OCI-LY1 (cell line): Measurements from ENCODE around the gene SEC22C.

ENCODE experiments used
- EZH2 ChIP-seq: fragments of 200-600 bp; sonication (generic), shearing (Covaris generic); IDR thresholded peaks from 2 replicates; pipeline ENCODE4 v1.8.0; 2017; ENCODE audit warnings: borderline replicate concordance, mixed run types, mild to moderate bottlenecking, antibody characterized with exemption, low read length, moderate library complexity, mixed read lengths
- TF ChIP-seq, protein P1 (sequence below): fragments of 200-600 bp; sonication (generic), shearing (Covaris generic); IDR thresholded peaks from 2 replicates; pipeline ENCODE4 v1.5.1; 2017; ENCODE audit warnings: mild to moderate bottlenecking, antibody characterized with exemption, low read length, moderate library complexity, mixed read lengths

DNA sequence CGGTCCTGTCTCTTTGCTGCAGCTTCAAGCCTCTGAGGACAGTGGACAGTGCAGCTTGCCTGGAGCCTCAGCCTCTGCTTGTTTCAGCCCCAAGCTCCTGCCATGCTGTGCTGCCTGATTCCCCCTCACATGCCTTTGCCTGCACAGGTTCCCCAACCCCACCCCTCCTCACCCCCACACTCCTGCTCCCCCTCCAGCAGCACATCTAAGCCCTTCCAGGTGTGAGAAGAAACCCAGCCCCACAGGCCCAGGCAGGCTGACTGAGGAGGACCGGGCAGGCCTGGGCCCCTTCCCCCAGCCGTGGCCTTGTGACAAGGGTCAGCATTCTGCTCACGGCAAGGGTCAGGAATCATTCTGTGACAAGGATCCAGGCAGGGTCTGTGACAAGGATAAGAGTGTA, 56.6 kb downstream of the SEC22C start:
- TF ChIP-seq, protein P1, sequence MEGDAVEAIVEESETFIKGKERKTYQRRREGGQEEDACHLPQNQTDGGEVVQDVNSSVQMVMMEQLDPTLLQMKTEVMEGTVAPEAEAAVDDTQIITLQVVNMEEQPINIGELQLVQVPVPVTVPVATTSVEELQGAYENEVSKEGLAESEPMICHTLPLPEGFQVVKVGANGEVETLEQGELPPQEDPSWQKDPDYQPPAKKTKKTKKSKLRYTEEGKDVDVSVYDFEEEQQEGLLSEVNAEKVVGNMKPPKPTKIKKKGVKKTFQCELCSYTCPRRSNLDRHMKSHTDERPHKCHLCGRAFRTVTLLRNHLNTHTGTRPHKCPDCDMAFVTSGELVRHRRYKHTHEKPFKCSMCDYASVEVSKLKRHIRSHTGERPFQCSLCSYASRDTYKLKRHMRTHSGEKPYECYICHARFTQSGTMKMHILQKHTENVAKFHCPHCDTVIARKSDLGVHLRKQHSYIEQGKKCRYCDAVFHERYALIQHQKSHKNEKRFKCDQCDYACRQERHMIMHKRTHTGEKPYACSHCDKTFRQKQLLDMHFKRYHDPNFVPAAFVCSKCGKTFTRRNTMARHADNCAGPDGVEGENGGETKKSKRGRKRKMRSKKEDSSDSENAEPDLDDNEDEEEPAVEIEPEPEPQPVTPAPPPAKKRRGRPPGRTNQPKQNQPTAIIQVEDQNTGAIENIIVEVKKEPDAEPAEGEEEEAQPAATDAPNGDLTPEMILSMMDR, result no peak
- no peak for TF ChIP-seq EZH2
